GM18526 (cell line): ENCODE results near the gene CMTM7.

ENCODE experiments used
- POLR2A ChIP-seq: IDR thresholded peaks from 3 replicates; pipeline ENCODE4 v1.6.1; 2011; ENCODE audit not compliant: insufficient read length; ENCODE audit errors: extremely low read depth

CMTM7 gene

DNA sequence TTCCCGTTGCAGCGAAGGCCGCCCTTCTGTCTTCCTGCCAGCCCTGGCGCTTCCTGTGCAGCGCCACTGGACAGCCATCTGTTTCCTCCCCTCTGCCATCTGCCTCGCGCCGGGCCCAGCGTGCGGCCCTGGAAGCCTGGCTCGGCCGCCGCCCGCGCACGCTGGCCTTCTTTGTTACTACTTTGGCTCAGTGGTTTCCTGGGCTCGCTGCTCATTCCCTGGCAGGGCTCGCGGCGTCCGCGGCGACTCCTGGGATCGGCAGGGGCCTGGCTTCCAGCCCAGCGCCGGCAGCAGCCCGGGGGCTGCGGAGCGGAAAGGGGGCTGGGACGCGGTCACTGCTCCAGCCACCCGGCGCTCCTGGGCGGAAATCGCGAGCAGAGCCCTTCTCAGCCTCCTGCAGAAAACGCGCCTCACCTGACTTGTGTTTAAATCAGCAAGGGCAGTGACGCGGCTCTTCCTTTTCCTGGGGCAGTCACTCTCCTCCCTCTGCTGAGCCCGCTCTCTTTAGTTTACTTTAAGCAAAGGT is 10.0 kb downstream of the CMTM7 start:
- no peak for TF ChIP-seq POLR2A

DNA sequence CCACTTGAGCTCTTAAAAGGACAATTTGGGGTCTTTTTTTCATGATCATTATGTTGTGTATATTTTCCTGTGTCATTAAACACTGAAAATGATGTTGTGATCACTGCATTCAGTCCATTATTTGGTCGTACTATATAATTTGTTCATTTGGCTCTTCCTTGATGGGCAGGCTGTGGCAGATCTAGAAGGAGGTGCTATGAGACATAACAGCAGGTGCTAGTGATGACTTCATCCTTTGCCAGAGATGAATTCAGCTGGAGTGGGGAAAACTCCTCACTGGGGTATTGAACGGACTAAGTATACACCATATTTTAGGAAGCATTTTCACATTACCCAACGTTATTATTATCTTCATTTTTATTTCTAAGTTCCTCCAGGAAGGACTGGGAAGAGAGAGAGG is 12.0 kb downstream of the CMTM7 start:
- no peak for TF ChIP-seq POLR2A

DNA sequence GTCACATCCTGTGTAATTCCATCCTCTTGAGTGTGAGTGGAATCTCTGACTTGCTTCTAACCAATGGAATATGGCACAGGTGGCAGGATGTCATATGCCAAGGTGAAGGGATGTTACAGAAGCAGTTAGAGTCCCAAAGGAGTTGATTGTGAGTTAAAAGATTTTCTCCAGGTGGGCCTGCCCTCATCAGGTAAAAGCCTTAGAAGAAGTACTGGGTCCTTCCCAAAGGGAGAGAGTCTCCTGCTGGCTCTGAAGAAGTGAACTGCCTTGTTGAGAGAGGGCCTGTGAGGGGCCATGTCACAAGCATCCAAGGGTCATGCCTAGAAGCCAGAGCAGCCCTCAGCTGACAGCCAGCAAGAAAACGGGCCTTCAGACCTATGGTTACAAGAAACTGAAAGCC is 13.1 kb downstream of the CMTM7 start:
- no peak for TF ChIP-seq POLR2A

DNA sequence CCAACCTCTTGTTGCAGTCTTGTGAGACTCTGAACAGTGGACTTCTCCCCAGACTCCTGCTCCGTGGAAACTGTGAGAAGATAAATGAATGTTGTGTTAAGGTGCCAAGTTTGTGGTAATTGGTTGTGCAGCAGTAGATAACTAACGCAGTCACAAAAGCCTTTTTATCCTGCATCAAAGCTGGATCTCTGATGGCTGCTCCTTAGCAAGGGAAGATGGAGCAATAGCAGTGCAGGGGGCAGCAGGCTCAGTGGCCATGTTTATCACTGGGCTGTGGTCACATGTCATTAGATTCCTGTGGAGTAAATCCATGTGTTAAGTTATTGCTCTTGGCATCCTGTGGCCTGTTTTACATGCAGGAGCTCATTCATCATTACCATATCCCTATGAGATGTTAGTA is 13.5 kb downstream of the CMTM7 start:
- TF ChIP-seq POLR2A = no peak

DNA sequence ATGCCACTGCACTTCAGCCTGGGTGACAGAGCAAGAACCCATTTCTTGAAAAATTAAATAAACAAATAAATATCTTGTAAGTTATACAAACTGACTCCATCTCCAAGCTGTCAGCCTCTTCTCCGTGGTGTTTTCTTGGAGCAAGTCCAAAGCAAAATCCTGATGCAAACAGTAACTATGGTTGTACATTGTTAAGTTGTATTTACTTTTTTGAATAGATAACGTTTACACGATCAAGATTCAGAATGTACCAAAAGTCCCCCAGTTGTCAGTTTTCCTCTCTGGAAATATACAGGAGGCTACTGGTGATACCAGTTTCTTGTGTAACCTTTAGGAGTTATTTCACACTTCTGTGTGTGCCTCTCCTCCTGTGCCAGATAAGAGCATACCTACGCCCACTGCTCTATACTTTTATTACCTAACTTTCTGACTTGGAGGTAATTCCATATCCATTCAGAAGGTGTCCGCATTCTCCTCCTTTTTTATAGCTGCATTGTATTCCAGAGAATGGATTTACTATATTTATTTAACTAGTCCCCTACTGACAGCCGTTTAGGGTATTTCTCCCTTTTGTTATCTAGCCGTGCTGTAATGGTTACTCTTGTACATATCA is 14.2 kb downstream of the CMTM7 start:
- TF ChIP-seq POLR2A = no peak

DNA sequence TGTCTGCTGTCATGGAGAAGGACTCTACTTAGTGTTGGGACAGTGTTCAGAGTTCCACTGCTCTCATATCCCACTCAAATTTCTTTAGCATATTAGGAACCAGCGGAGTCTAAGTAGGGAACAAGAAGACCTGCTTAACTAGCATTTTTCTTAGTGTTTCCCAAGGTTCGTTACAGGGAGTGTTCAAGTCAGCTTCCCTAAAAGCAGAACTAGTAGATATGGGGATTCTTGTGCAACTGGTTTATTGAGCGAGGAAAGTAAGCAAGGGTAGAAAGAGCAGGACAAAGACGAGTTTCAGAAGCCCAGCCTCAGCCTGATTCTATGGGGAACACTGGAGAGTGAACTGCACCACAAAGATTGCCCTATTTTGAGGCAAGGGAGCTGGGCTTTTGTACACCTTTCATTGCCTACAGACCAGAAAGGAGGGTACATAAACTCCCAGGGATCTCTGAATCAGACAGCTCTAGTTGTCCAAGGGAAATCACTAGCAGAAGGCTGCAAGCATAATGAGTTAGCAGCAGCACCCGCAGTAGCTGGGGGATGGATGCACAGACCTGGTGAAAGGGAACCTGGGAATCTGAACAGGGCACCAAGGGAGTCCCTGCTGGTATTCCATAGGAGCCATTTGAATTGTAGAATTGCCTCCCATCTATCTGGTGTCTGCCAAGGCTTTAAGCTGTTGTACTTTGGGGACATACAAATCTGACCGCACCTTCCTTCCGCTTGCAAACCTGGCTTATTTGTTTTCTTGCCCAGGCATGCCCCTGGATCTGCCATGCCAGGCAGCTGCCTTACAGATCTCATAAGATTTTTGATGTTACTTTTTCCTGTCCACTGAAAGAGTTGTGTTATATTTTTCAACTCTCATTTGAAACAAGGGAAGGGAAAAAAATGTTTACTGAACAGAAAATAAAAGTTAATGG is 15.1 kb downstream of the CMTM7 start:
- no peak for TF ChIP-seq POLR2A

DNA sequence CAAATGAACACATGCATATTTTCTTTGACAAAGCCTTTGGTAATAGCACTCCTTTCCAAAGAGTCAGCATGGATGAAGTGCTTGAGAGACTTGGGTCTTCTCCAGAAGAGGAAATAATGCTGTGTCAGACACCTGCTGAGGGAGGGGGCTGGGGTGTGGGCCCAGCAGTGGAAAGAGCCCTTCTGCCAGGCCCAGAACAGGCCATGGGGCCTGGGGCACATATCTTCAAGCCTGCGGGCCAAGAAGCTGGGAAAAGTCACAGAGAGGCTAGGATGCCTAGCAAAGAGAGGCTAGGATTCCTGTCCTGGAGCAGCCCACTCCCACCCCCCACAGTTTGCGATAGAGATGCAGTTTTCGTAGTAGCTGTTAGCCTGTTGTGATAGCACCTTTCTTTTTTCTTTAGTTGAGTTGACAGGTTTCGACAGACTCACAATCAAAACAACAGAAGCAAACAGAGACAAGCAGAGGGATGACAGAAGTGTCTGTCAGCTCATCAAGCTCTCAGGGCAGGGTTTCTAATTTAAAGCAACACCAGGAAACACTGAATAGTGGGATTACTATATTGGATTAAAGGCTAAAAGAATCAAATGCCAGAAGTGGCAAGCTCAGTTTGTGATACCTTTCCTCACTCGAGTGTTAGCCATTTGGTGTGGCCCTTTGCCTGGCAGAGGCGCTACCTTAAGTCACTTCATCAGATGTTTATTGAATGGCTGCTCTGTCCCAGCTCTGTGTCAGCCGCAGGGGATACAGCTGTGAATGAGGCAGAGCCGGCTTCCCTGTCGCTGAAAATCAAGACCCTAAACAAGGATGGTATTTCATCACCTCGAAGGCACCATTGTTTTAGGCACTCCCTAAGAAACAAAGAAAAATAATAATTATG is 19.0 kb downstream of the CMTM7 start:
- no peak for TF ChIP-seq POLR2A

DNA sequence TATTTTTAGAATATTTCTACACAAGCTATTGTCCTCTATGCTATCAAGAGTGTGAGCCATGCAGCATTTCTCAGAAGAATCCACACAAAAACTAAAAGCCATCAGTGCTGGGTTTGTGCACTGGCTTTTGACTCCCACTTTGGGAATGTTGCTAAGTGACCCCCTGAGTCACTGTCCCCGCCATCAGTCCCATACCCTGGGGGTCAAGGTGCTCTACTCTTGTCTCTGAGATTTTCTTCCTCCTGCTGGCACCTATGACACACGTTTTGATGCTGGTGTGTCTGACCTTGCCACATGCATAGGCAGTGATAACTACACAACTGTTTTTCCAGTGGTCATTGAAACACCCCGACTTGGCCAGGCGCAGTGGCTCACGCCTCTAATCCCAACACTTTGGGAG is 19.8 kb downstream of the CMTM7 start:
- TF ChIP-seq POLR2A = no peak

DNA sequence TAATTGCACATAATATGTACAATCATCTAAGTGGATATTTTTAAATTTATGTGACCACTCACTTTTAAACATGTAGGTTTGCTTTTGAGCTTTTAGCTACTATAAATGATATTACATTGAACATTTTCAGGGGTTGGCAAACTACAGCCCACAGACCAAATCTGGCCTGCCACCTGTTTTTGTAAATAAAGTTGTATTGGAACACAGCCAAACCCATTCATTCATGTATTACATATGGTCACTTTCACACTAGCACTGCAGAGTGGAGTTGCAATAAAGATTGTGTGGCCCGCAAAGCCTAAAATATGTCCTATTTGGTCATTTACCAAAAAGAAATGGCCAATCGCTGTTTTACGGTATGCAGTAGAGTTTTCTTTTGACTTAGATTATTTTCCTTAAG is 21.2 kb downstream of the CMTM7 start:
- TF ChIP-seq POLR2A = no peak

DNA sequence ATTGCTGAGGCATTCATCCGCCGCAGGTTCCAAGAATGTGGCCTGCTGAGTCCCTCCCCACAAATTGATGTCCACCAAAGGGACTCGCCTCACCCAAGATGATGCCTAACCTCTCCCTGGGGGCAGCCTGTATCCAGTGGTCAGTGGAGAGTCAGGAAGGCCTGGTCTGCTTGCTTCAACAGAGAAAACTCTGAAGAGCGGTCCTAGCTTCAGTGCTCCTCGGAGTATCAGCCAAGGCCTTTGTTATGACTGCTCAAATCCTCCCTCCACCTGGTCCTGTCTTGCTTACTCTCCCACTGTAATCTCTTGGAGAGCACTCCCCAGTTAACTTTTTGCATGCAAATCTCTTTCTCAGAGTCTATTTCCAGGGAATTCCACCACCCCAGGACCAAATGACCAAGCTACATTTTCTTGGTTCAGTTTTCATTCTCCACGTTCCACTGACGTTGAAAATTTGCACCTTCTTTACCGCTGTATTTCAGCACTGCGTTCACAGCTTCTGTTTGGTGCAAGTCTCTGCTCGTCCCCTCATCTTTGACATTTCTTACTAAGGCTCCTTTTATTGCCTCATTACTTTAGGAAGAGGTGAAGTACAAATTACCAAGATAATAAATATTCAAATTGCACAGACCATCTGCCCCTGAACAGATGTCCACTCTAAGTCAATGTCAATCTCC is 22.3 kb downstream of the CMTM7 start:
- no peak for TF ChIP-seq POLR2A

DNA sequence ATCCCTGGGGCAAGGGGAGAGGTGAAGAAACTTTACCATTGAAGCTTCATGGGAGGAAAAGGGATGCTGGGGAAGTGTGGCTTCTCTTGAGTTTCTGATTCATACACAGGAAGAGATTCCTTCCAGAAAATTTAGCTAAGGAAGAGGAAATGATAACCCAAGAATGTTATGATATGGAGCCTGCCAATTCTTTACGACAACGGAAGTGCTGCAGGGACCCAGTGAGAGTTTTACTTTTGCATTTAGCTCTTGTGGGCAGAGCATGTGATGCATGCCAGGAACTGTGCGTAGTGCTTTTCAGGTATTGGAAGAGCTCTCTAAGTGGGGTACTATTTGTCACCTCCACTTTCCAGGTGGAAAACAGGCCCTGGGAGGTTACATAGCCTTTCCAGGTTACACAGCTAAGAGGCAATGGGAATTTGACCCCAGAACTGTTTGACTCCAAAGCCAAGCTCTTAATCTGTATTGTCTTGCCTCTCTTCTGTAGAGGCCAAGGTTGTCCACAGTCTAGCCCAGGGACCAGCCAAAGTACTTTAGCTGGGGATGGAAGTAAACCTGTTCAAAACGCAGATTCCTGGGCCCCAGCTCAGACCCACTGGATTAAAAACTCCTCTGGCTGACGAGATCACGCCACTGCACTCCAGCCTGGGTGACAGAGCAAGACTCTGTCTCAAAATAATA is 23.0 kb downstream of the CMTM7 start:
- TF ChIP-seq POLR2A = no peak

DNA sequence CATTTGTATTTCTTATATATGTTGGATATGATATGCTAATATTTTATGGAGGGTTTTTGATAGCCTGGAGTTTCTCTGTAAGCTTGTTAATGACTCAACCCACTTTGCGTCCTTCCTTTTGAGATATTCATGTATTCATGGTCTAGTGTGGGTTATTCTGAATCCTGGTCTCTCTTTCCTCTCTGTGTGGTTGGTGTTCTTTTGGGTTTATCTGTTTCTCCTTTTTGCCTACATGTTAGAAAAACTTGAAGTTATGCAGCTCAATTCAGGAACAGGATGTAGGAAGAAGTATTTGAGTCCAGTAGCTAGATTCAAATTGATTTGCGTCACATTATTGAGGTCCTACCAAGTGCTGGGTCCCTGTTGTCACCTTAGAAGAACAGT is 28.1 kb downstream of the CMTM7 start:
- no peak for TF ChIP-seq POLR2A

DNA sequence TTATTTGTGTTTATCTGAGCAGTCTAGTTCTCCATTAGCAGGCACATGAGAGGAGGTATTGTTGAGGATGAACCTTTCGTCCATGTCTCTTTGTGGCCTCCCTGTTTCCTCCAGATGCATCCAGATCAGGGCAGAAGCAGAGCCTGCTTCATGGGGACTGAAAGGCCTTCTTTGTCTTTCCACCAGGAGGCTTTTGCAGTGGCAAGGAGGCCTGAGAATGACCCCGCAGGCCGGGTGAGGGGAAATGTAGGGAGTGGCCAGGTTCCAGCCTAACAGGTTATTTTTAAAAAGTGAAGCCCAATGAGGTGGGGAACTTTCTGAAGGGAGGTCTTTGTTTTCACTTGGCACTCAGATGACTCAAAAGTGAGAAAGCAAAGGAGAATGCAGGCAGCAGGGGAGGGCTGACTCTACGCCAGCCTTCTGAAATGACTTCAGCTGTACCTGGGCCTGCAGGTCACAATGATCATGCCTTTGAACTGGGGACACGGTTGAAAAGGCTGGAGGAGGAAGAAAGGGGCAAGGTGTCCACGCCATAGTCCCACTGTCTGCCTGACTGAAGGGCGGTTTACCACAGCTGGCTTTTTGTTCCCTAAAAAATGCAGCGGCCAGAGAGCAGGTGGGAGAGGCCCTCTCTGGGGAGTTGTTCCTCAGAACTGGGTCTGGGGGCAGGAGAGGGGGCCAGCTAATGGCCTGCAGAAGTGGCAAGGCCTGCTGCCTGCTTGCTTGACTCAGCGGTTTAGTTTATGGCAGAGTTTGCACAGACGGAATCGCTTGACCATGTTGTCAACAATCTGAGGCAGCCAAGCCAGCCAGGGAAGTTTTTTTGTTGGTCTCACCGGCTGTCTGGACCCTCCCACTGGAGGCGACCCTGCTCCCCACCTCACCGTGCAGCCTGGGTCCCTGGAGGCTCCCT is 28.7 kb downstream of the CMTM7 start:
- TF ChIP-seq POLR2A = no peak
